GM20000 (cell line): ENCODE data around the gene VAV3.
A peak's percentile ranks its signal among the peaks of the same experiment; 100 is the strongest.
"Not testable (repeated sequence)": the region's sequence is repeated elsewhere in the genome, so short reads cannot be mapped to it uniquely, and the experiment has no call there.

Source experiments
- DNase-seq: peaks from one replicate; pipeline ENCODE4 v3.0.0; 2012; ENCODE audit warnings: low spot score
- CTCF ChIP-seq: IDR thresholded peaks from 2 replicates; pipeline ENCODE4 v1.5.1; 2012; ENCODE audit warnings: mild to moderate bottlenecking, control low read depth; ENCODE audit errors: extremely low read depth, missing control alignments

The VAV3 gene

GRCh38 chr1:107965110-107965991, at the start of gene VAV3:
VAV3 (minus strand) TSS chr1:107965180; CDS start chr1:107964869, 311 bp downstream.
- peak; percentile 72 for DNase-seq
- no peak for TF ChIP-seq CTCF

GRCh38 chr1:108012553-108012952, 47.6 kb upstream of the VAV3 start:
- no peak for TF ChIP-seq CTCF
- DNase-seq = no peak

GRCh38 chr1:108011295-108011694, 46.3 kb upstream of the VAV3 start:
- TF ChIP-seq CTCF = no peak
- DNase-seq = no peak

GRCh38 chr1:108010581-108010980, 45.6 kb upstream of the VAV3 start:
- no peak for TF ChIP-seq CTCF
- no peak for DNase-seq

GRCh38 chr1:108009603-108010195, 44.7 kb upstream of the VAV3 start:
- no peak for DNase-seq
- no peak for TF ChIP-seq CTCF

- DNase-seq = no peak
- no peak for TF ChIP-seq CTCF
Observed at GRCh38 chr1:108007531-108007930, 42.6 kb upstream of the VAV3 start.

- no peak for TF ChIP-seq CTCF
- no peak for DNase-seq
Observed at GRCh38 chr1:108007070-108007469, 42.1 kb upstream of the VAV3 start.

GRCh38 chr1:108004919-108005318, 39.9 kb upstream of the VAV3 start:
- not testable (repeated sequence) for DNase-seq
